A204.1 (cell line): Measurements from ENCODE around the gene EPHB3.

Source experiments
- FAIRE-seq: peaks from 2 replicates; lab custom pipeline; 2012; peaks lifted over from hg19 to GRCh38; lab: Jason Lieb, UNC

EPHB3 gene

DNA sequence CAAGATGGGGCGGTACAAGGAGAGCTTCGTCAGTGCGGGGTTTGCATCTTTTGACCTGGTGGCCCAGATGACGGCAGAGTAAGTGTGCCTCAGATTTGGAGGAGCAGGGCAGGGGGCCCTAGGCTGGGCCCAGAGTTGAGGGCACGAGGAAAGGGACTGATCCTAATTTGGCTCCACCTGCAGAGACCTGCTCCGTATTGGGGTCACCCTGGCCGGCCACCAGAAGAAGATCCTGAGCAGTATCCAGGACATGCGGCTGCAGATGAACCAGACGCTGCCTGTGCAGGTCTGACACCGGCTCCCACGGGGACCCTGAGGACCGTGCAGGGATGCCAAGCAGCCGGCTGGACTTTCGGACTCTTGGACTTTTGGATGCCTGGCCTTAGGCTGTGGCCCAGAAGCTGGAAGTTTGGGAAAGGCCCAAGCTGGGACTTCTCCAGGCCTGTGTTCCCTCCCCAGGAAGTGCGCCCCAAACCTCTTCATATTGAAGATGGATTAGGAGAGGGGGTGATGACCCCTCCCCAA, 19.8 kb downstream of the EPHB3 start:
- no peak for FAIRE-seq

GRCh38 chr3:184582646-184583577, 21.3 kb downstream of the EPHB3 start:
- no peak for FAIRE-seq

- no peak for FAIRE-seq
Measured at GRCh38 chr3:184583578-184584451, 22.2 kb downstream of the EPHB3 start.

- FAIRE-seq: no peak
Measured at GRCh38 chr3:184584464-184584891, 22.9 kb downstream of the EPHB3 start.

- FAIRE-seq: no peak
Measured at GRCh38 chr3:184585545-184585944, 24.0 kb downstream of the EPHB3 start.

DNA sequence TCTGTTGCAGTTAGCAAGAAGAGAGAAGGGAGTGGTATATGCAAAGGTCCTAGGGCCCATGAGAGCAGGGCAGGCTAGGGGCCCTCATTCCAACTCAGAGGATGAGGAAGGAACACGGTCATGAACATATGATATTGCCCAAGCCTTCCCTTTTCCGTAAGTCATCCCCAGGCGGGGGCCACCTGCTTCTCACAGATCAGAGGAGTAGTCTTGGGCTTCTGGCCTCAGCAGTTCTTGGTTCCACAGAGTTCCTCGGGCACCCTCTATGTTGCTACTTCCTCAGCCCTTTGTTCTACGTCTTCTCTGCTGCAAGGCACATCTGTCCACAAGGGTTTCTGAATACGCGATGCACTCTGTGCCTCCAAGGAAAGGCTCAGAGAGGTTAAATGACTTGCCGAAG, 25.3 kb downstream of the EPHB3 start:
- no peak for FAIRE-seq

GRCh38 chr3:184588776-184589175, 27.2 kb downstream of the EPHB3 start:
- no peak for FAIRE-seq

- no peak for FAIRE-seq
Measured at GRCh38 chr3:184590795-184591194, 29.2 kb downstream of the EPHB3 start.

DNA sequence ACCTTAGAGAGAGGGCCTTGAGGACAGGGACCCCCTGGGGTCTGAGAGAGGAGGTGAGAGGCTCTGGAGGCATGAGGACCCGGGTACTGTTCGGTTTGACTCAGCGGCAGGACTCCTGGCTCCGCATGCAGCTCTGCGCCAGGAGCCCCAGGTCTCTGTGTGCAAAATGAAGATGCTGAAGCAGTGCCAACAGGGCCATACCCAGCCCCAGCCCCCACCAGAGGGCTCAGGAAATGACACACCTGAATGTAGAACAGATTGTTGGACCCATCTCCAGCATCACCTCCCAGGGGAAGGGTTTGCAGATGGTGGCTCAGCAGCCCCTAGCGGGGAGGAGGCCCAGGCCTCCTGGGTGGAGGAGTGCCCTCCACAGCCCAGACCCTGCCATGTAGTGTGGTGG, 30.2 kb downstream of the EPHB3 start:
- FAIRE-seq: no peak

DNA sequence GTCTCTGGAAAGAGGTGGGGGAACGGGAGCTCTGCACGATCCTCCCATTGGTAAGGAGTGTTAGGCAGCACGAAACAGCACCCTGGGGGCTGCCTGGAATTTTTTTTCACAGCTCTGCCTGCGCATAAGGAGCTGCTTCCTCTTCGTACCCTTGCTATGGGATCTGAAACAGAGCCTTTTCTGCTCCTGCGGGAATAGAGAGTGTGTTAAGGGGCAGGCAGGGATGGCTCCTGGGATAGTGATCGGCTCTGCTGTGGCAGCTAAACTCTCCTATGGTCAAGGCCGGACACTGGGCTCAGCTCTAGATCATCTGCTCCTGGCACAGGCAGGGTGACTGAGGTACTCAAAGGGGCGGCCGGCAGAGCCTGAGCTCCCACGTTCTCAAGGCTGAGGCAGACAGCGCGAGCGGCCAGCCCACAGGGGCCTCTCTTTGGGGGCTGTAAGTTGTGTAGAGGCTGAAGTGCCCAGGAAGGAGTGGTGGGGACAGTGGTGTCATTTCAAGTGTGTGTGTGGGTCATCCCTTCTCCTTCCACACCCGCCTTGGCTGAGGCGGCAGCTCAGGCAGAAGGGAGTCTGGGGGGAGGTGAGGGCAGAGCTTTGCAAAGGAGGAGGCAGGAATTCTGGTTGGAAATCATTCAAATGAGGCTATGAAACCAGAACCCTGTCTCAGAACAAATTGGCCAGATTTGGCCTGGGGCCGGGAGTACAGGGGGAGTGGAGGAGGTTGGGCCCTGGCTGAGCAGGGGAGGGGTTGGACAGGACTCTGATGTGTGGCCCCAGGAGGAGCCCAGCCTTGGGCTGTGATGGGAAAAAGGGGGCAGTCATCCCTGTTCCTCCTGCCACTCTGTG, 31.0 kb downstream of the EPHB3 start:
- no peak for FAIRE-seq

GRCh38 chr3:184593220-184593927, 31.8 kb downstream of the EPHB3 start:
- no peak for FAIRE-seq

DNA sequence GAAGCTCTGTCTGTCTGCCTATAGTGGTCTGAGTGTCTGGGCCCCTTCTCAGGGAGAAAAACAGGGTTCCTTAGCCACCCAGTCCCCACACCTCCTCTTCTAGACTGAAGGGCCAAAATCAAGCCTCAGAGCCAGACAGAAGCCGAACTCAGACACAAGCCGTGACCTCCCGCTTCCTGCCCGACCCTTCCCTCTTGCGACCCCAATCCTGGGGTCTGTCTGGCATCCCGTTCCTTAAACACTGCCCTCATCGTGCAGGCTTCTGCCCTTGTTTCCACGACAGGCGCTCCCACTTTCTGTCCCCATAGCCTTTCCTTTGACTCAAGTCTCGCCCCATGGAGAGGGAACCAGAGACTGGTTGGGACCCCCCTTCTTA, 32.3 kb downstream of the EPHB3 start:
- no peak for FAIRE-seq

DNA sequence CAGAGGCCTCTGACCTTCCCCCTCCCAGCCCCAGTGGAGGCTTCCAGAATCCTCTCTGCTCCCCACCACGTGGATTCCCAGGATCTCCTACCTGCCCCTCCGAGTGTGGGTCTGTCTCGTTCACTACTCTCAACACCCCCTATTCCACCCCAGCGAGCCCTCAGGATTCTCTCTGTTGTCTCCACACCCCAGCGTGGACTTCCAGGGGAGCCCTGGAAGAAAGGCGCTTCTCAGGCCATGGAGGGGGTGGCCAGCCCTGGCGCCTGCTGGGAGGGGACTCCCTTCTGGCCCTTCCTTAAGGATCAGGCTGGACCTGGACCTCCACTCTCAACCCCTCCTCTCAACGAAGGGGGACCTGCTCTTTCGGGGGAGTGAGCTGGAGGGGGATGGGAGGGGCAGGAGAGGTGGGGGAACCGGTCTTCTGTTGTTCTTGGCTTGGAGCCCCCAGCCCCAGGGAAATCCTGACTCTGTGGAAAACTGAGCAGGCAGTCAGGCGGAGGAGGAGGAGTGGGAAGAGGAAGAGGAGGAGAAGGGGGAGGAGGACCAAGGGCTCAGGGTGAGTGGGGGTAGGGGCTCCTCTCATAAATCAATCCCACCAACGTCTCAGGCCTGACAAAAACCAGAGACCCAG, 32.9 kb downstream of the EPHB3 start:
- FAIRE-seq: no peak

DNA sequence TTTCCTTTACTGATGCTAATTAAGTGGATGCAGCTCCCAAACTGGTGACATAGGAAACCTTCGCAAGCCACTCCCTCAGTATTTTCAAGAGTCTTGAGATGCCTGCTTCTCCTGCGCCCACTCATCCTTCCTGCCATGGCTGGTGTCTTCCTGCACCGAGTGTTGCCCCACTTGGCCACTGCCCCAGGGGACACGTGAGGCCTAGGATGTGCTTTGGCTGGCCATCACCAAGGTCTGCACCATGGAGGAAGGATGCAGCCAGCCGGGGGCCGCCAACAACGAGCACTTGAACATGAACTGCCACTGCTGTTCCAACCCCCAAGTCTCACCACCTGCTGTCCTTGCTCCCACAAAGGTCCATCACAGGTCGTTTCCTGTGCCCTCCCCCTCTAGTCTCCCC, 34.1 kb downstream of the EPHB3 start:
- no peak for FAIRE-seq

DNA sequence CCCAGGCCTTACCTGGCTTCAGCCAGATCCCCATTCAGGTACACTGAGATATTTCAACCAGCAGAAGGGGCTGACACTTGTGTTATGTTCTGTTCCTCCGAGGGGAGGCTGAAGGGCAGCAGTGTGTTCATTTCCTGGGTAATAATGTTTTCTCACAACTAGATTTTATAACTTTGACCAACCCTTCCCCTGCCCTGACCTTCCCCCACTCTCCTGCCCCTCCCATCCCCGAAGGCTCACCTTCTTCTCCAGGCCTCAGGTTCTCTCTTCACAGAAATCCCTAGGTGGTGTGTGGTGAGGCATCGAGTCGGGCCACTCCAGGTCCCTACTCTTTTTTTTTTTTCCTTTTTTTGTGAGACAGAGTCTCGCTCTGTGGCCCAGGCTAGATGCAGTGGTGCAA, 34.6 kb downstream of the EPHB3 start:
- FAIRE-seq: no peak

DNA sequence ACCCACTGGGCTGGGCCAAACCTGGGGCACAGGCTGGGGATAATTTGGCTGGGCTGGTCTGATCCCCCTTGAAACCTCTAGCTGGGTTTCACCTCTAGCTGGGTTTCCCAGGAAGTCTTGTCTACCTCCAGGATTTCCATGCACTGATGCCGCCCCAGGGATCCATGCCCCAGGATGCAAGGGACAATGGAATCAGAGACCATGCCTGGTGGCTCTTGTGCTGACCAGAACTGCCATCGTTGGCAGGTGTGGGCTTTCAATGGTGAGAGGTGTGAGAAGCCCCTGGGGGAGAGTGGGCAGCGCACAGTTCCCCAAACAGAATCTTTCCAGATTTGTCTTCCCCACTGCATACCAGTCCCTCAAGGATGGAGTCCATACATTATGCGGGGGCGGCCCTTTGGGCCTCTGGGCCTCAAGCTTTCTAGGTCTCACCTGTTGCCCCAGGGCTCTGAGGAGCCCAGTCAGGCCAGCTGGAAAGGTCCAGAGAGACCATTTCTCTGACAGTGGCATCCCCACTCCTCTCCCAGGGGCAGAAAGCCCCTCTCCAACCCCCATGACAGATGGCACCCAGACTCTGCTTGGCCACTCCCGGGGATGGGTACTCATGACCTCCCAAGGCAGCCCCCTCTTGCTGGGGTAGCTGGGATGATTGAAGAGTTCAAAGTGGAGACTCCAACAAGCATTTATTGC, 35.4 kb downstream of the EPHB3 start:
- FAIRE-seq: no peak

GRCh38 chr3:184597829-184598573, 36.4 kb downstream of the EPHB3 start:
- no peak for FAIRE-seq

- FAIRE-seq: no peak
Measured at GRCh38 chr3:184598574-184598927, 37.0 kb downstream of the EPHB3 start.

DNA sequence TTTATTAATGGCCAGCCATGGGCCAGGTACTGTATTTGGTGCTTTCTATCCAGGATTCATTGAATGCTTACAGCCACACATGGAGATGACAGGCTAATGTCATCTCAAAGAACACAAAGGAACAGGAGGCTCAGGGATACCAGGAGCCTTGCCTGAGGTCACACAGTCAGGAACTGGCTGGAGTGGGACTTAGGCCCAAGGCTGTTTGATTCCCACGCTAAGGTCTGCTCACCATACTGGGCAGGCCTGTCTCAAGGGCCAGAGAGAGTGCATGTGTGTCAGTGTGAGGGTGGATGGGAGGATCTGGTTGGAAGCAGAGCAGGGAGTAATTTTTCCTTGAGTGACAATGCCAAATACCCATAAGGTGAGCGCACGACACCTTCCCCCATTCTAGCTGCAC, 37.6 kb downstream of the EPHB3 start:
- no peak for FAIRE-seq
